Smooth muscle cell of the brain vasculature (primary cell): Measurements from ENCODE around the gene GPR68.

Experiments
- DNase-seq: peaks from one replicate; pipeline ENCODE4 v3.0.0-alpha.2; 2012; ENCODE audit warnings: low read depth, low spot score

GPR68 gene

GRCh38 chr14:91244501-91244901 lies at the start of gene GPR68:
TSS of gene GPR68 (minus strand) at chr14:91244704. CDS start at chr14:91235050, 9,654 bp downstream.
- DNase-seq: peak; percentile 17

- no peak for DNase-seq
Observed at GRCh38 chr14:91294153-91294552, 49.6 kb upstream of the GPR68 start.

- no peak for DNase-seq
Observed at GRCh38 chr14:91293281-91293680, 48.8 kb upstream of the GPR68 start.

GRCh38 chr14:91292491-91292890 lies 48.0 kb upstream of the GPR68 start:
- DNase-seq: no peak

GRCh38 chr14:91291786-91292405 lies 47.4 kb upstream of the GPR68 start:
- no peak for DNase-seq

- DNase-seq: no peak
Observed at GRCh38 chr14:91290986-91291385, 46.5 kb upstream of the GPR68 start.

- DNase-seq: no peak
Observed at GRCh38 chr14:91289464-91289863, 45.0 kb upstream of the GPR68 start.

- DNase-seq: no peak
Observed at GRCh38 chr14:91288876-91289275, 44.4 kb upstream of the GPR68 start.

- DNase-seq: peak; percentile 62
Observed at GRCh38 chr14:91286530-91286937, 42.0 kb upstream of the GPR68 start.

- no peak for DNase-seq
Observed at GRCh38 chr14:91284791-91285548, 40.5 kb upstream of the GPR68 start.

- DNase-seq: no peak
Observed at GRCh38 chr14:91284146-91284790, 39.8 kb upstream of the GPR68 start.

GRCh38 chr14:91283666-91284065 lies 39.2 kb upstream of the GPR68 start:
- DNase-seq: no peak

GRCh38 chr14:91282954-91283645 lies 38.6 kb upstream of the GPR68 start:
- no peak for DNase-seq

- no peak for DNase-seq
Observed at GRCh38 chr14:91281346-91281745, 36.8 kb upstream of the GPR68 start.

GRCh38 chr14:91280129-91280528 lies 35.6 kb upstream of the GPR68 start:
- no peak for DNase-seq

- DNase-seq: no peak
Observed at GRCh38 chr14:91279354-91279753, 34.9 kb upstream of the GPR68 start.

- DNase-seq: no peak
Observed at GRCh38 chr14:91278383-91278715, 33.8 kb upstream of the GPR68 start.

GRCh38 chr14:91277546-91278382 lies 33.3 kb upstream of the GPR68 start:
- no peak for DNase-seq

- DNase-seq: no peak
Observed at GRCh38 chr14:91274796-91275195, 30.3 kb upstream of the GPR68 start.

GRCh38 chr14:91273885-91274273 lies 29.4 kb upstream of the GPR68 start:
- DNase-seq: no peak

- no peak for DNase-seq
Observed at GRCh38 chr14:91273273-91273884, 28.9 kb upstream of the GPR68 start.
